ENCODE data around the gene CBARP. TPM values are rescaled to one million over a fixed set of nuclear protein-coding genes. Genes with fewer than 3 reads are reported as not detected.
A peak's percentile ranks its signal among the peaks of the same experiment; 100 is the strongest.

The CBARP gene
- total RNA-seq, 2 experiments from 2014 or later, result 0.49 to 0.86 TPM

DNA sequence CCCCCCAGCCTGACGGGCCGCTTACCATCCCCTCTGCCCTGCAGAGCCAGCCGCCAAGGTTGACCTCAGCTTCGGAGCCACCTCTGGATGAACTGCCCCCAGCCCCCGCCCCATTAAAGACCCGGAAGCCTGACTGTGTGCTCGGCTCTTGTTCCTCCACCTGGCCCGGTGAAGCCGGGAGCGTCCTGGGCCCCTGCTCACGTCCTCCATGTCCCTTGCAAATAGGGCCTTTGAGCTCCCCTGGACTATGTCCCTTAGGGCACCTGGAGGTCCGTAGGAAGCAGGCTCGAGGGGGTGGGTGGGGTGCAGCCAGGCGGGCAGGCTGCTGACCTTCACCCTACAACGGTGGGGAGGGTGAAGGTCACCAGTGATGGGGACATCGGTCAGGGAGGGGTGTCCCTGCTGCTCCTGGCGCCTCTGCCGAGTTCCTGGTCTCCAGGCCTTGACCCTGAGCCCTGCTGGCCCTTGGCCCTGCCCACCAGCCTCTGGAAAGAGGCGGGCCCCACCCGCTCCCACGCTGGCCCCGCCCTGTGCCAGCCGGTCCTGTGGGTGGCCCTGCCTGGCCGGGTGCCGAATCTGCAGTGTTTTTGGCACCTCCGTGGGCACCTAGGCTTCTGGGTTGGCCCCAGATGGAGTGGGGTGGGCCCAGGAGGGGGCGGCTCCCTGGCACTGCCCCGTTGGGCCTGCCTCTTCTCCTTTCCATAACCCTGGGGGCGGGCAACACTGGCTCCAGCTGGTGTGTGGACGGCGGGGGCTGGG lies 7.1 kb upstream of the CBARP start:
- no peaks in the 10 kb centered on the region for H3K9me3 Mint-ChIP-seq

DNA sequence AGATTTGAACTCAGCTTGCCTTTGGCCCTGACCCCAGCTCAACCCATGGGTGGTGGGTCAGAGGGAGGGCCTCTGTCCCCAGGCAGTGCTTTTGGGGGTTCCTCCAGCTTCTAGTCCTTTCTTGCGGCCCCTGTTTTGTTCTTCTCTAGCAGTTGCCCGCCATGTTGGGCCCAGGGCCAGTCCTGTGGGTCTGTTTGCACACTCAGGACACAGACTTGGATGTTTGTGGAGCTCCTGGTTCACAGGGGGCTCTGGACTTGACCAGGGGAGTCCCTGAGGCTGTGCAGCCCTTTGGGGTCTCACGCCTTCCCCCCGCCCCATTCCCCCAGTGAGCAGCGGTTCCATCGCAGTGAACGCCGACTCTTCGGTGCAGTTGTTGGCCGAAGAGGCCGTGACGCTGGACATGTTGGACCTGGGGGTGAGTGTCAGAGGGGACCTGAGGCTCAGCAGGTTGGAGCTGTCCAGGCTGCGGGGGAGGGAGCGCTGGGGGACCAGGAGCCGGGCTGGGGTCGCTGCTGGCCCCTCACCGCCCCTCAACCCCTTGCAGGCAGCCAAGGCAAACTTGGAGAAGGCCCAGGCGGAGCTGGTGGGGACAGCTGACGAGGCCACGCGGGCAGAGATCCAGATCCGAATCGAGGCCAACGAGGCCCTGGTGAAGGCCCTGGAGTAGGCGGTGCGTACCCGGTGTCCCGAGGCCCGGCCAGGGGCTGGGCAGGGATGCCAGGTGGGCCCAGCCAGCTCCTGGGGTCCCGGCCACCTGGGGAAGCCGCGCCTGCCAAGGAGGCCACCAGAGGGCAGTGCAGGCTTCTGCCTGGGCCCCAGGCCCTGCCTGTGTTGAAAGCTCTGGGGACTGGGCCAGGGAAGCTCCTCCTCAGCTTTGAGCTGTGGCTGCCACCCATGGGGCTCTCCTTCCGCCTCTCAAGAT lies 6.2 kb upstream of the CBARP start:
- Mint-ChIP-seq H3K9me3 (no peaks in the 10 kb centered on the region), H3K4me1 (ENCODE audit: low read depth) (peaks cover 26% of the 10 kb centered on the region), H3K27me3 (no peaks in the 10 kb centered on the region), H3K4me3 (peak overlapping the region; percentile 84), H3K27ac (peak overlapping the region; percentile 81), H3K36me3 (ENCODE audit: low read depth) (peaks cover 6% of the 10 kb centered on the region)
- ChIA-PET CTCF (interaction anchor here (0.6 to 7.5 kb wide), 42 partner anchors 9 to 474 kb away, joined by 3 to 449 read pairs (median 4); partner anchors contain the start of genes ARHGAP45, CIRBP, CNN2 and FAM174C), POLR2A (interaction anchor here (1.0 to 3.9 kb wide), 12 partner anchors 9 to 317 kb away, joined by 3 to 88 read pairs (median 6); partner anchors contain the start of gene CIRBP)
- intact Hi-C loops (cut with micrococcal nuclease), result loop anchor here (2.0 to 10.0 kb wide), 2 partner anchors 25 to 139 kb away; partner anchors contain the start of genes CIRBP and GPX4
- DNase-seq (peak; percentile 90), ATAC-seq (peak; percentile 45)
- TF ChIP-seq, protein P1, sequence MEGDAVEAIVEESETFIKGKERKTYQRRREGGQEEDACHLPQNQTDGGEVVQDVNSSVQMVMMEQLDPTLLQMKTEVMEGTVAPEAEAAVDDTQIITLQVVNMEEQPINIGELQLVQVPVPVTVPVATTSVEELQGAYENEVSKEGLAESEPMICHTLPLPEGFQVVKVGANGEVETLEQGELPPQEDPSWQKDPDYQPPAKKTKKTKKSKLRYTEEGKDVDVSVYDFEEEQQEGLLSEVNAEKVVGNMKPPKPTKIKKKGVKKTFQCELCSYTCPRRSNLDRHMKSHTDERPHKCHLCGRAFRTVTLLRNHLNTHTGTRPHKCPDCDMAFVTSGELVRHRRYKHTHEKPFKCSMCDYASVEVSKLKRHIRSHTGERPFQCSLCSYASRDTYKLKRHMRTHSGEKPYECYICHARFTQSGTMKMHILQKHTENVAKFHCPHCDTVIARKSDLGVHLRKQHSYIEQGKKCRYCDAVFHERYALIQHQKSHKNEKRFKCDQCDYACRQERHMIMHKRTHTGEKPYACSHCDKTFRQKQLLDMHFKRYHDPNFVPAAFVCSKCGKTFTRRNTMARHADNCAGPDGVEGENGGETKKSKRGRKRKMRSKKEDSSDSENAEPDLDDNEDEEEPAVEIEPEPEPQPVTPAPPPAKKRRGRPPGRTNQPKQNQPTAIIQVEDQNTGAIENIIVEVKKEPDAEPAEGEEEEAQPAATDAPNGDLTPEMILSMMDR (IDR thresholded peaks at IDR 0.05), result peak; percentile 94

More for the DNA sequence above, 7.1 kb upstream of the CBARP start:
- no peaks in the 10 kb centered on the region for H3K27me3 Mint-ChIP-seq
- peak overlapping the region; percentile 81 for H3K27ac Mint-ChIP-seq
- ChIA-PET CTCF (interaction anchor here (0.7 to 7.5 kb wide), 37 partner anchors 8 to 475 kb away, joined by 3 to 449 read pairs (median 4); partner anchors contain the start of genes ARHGAP45, CIRBP, CNN2 and FAM174C), POLR2A (interaction anchor here (0.9 to 3.9 kb wide), 12 partner anchors 8 to 318 kb away, joined by 3 to 88 read pairs (median 6); partner anchors contain the start of gene CIRBP)
- ATAC-seq (no peak), DNase-seq (no peak)
- peaks cover 22% of the 10 kb centered on the region for H3K4me1 Mint-ChIP-seq (ENCODE audit: low read depth)
- intact Hi-C loops (cut with micrococcal nuclease), result loop anchor here (10.0 kb wide), 1 partner anchor 140 kb away; the partner anchor contains the start of gene GPX4
- H3K36me3 Mint-ChIP-seq (ENCODE audit: low read depth), result peaks cover 8% of the 10 kb centered on the region
- H3K4me3 Mint-ChIP-seq, result peak overlapping the region; percentile 45
- TF ChIP-seq, protein P1 (IDR thresholded peaks at IDR 0.05), result no peak

DNA sequence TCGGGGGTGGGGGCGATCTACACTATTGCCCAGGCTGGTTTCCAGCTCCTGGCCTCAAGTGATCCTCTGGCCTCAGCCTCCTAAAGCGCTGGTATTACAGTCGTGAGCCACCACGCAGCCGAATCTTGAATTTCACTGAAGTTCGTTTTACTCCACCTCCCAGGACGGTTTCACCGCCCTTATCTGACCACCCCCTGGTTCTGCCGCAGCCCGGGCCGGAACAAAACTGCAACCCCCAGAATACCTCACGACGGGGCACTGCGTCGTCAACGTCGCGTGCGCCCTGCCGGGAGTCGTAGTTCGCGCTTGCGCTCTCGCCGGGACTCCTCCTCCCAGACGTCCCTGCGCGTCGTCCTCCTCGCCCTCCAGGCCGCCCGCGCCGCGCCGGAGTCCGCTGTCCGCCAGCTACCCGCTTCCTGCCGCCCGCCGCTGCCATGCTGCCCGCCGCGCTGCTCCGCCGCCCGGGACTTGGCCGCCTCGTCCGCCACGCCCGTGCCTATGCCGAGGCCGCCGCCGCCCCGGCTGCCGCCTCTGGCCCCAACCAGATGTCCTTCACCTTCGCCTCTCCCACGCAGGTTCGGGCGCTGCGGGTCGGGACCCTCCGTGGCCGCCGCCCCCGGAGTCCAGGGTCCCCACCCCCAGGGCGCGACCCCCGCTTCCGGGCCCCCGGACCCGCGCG lies 3.8 kb upstream of the CBARP start, which contains the start of gene ATP5F1D:
ATP5F1D (plus strand) TSS at position 335 of the 679 bp plus-strand sequence; CDS start at position 435, 100 bp downstream.
- peak; percentile 74 for ATAC-seq
- Mint-ChIP-seq H3K27me3 (peaks cover 8% of the 10 kb centered on the region), H3K9me3 (no peaks in the 10 kb centered on the region), H3K36me3 (ENCODE audit: low read depth) (peaks cover 6% of the 10 kb centered on the region), H3K27ac (peak within 1 kb of the TSS; percentile 87), H3K4me1 (ENCODE audit: low read depth) (peaks cover 30% of the 10 kb centered on the region), H3K4me3 (peak within 1 kb of the TSS; percentile 84)
- CTCF ChIA-PET, result interaction anchor here (0.9 to 7.5 kb wide), 19 partner anchors 10 to 378 kb away, joined by 3 to 449 read pairs (median 4); partner anchors contain the start of genes CIRBP, GPX4 and WDR18
- DNase-seq, result peak; percentile 95
- TF ChIP-seq, protein P1 (IDR thresholded peaks at IDR 0.05), result no peak
- intact Hi-C loops (cut with micrococcal nuclease), result loop anchor here (2.0 to 10.0 kb wide), 2 partner anchors 27 to 137 kb away; partner anchors contain the start of genes CIRBP and GPX4
- POLR2A ChIA-PET, result interaction anchor here (0.7 to 3.9 kb wide), 12 partner anchors 12 to 203 kb away, joined by 3 to 15 read pairs (median 3); partner anchors contain the start of gene CIRBP

DNA sequence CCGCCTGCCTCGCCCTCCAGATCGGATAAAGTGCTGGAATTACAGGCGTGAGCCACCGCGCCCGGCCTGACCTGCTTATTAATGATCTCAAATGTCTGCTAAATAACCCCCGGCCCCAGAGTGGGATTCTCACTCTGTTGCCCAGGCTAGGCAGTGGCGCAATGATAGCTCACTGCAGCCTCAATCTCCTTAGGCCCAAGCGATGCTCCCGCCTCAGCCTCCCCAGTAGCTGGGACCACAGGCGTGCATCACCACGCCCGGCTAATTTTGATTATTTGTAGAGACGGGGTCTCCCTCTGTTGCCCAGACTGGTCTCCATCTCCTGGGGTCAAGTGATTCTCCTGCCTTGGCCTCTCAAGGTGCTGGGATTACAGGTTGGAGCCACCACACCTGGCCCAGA lies 3.1 kb upstream of the CBARP start:
- Mint-ChIP-seq H3K4me1 (ENCODE audit: low read depth) (peaks cover 30% of the 10 kb centered on the region), H3K36me3 (ENCODE audit: low read depth) (peaks cover 6% of the 10 kb centered on the region), H3K27ac (no peak overlapping the region), H3K27me3 (peaks cover 8% of the 10 kb centered on the region), H3K9me3 (no peaks in the 10 kb centered on the region), H3K4me3 (peak overlapping the region; percentile 84)
- ATAC-seq (no peak), DNase-seq (no peak)
- TF ChIP-seq, protein P1 (IDR thresholded peaks at IDR 0.05), result no peak
- POLR2A ChIA-PET, result interaction anchor here (0.7 to 1.9 kb wide), 11 partner anchors 12 to 203 kb away, joined by 3 to 7 read pairs (median 3); partner anchors contain the start of genes CIRBP and GPX4
- intact Hi-C loops (cut with micrococcal nuclease), result loop anchor here (10.0 kb wide), 1 partner anchor 136 kb away; the partner anchor contains the start of gene GPX4
- CTCF ChIA-PET, result interaction anchor here (0.6 to 7.5 kb wide), 23 partner anchors 9 to 377 kb away, joined by 3 to 449 read pairs (median 4); partner anchors contain the start of genes ABCA7, CIRBP, CNN2 and GPX4

Data from activated CD8-positive, alpha-beta T cell treated with anti-CD3 and anti-CD28 coated beads for 36 hours (primary cell).